Stimulated activated naive CD4-positive, alpha-beta T cell treated with Interleukin-2 at 50 U/mL for 16 hours (primary cell): ENCODE measurements around the gene MED23.
"Not testable (repeated sequence)": the region's sequence is repeated elsewhere in the genome, so short reads cannot be mapped to it uniquely, and the experiment has no call there.

Experiments used
- DNase-seq: peaks from one replicate; lab custom pipeline; 2025; lab: John Stamatoyannopoulos, UW

Gene MED23

DNA sequence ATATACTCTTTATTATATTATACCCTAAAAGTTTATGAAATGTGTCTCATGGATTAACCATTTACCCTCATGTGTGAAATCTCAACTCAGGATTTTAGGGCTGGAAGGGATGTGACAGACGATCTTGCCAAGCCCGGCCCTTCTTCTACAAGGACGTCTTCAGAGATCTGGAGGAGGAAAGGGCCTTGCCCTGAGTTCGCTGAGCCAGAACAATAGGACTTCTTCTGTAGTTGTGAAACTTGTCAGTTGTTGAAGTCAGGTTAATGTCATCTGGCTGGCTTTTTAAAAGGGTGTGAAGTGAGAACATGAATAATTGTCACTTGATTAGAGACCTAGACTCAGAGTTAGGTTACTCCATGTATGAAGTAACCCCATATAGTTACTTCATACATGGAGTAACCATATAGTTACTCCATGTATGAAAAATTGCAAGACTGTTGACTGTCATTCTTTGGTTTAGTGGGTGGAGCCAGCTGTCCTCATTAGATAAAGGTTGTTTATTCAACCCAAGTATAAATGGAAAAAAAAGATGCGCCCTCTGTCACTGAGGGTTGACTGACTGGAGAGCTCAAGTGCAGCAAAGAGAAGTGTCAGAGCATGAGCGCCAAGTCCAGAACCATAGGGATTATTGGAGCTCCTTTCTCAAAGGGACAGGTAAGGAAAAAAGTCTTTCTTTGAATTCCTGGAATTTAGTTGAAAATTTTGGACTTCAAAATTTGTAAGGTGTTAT lies 55.2 kb downstream of the MED23 start, which contains the start of gene ARG1:
ARG1 (plus strand) TSS at position 541 of the 730 bp plus-strand sequence; CDS start at position 598, 57 bp downstream.
- no peak for DNase-seq

DNA sequence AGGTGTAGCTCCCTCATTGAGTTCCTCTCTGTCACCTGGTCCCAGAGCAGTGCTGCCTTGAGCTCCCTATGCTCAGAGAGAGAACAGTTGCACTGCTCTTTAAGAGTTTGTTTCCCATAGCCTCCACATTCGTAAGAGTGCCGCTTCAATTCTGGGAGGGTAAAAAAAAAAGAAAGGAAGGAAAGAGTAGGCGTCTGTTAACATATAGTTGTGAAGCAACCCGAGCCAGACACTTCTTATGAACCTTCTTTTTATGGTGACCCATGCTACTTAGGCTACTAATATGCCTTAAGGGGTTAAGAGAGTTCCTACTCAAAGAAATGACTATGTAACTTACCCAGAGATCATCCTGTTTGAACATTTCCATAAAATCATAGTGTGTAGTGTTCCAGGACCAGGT lies 59.3 kb downstream of the MED23 start:
- DNase-seq = no peak

DNA sequence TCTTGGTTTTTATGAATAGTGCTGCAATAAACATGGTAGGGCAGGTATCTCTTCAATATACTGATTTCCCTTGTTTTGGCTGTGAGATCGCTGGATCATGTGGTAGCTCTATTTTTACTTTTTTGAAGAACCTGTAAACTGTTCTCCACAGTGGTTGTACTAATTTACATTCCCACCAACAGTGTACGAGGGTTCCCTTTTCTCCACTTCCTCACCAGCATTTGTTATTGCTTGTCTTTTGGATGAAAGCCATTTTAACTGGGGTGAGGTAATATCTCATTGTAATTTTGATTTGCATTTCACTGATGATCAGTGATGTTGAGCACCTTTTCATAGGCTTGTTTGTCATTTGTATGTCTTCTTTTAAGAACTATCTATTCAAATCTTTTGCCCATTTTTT lies 63.0 kb downstream of the MED23 start:
- DNase-seq = no peak

DNA sequence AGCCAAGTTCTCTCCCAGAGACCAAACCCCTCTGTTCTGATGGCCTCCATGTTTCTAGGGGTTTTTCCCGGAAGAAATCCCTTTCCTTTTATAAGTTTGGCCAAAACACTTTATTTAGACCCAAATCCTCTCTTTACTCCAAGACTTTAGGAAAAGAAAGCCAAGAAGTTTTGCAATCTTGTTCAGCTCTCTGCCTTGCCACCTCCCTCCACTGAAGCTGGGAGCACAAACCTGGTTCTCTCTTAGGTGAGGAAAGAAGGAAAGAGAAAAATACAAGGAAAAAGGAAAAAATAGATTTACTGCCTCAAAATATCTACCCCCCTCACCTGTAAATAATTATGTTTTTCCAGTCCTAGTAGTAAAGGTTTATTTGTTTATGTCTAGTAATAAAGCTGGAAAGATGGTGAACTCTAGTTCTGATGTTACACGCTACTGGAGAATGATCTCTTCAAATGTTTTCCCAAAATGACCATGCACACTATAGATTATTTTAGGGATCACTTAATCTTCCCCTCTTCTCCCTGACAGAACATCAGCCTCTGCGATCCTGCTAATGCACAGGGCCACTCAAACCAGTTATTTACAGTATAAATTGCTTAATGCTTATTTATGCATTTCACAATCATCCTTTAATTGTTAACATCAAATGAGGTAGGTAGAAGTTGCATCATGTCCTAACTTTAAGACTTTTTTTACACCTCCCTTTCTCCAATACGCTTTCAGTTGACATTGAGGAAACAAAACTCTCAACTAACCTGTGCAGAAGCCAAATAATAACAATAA lies 65.9 kb downstream of the MED23 start:
- DNase-seq = no peak

DNA sequence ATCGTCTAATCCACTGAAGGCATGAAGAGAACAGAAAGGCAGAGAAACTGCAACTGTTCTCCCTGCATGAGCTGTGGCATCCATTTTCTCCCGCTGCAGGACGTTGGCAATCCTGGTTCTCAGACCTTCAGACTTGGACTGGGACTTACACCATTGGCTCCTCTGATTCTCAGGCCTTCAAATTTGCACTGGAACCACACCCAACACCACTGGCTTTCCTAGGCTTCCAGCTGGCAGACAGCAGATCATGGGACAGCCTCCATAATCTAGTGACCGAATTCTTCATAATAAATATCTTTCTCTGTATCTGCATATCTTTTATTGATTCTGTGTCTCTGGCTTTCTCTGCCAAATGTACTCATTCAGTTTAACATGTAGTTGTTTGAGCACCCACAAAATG lies 69.1 kb downstream of the MED23 start:
- no peak for DNase-seq

DNA sequence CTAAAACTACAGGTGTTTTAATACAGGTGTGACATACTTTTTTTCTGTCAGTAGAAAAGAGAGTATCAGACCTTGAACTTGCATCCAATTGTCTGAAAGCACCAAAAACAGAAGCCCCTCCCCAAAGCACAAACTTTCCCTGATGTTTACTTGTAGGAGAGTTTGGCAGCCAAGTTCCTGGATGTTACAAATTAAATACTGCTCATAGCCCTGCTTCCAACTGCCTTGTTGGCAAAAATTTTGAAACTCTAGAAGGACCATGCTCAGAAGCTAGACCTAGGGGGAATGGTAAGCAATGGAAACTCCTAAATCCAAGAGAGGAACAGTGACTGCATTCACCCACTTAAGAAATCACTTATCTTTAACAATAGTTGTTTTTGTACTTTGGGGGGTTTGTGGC lies 72.0 kb downstream of the MED23 start:
- DNase-seq = no peak

DNA sequence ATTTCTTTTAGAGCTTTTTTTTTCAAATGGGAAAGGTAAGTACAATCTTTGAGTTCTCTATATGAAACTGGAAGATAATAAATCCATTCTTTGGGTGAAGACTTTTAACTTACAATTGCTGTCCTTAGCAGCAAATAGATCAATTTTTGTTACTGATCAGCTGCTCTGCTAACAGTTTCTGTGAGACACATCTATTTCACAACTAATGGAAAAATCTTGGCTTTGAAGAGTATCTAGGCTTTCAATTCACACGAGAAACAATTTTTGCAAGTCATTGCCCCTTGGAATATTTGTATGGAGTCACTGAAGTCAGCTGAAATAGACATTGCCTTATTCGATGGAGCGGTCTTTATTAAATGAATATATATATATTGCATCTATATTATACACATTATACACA lies 75.5 kb downstream of the MED23 start:
- DNase-seq = no peak

DNA sequence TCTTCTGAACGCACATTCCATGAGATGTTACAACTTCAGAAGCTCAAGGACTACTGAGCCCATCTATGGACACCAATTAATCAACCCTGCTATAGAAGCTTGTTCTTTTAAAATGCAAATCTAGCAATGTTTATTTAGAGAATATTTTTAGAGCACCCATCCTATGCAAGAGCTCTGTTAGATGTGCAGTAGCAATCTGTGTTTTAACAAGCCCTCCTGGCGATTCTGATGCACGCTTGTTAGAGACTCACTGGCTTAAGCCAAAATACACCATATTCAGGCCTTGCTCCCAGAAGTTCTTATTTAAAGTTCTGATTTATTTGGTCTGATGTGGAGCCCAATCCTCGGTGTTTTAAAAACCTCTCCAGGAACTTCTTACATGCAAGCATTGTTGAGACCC lies 76.1 kb downstream of the MED23 start:
- no peak for DNase-seq

DNA sequence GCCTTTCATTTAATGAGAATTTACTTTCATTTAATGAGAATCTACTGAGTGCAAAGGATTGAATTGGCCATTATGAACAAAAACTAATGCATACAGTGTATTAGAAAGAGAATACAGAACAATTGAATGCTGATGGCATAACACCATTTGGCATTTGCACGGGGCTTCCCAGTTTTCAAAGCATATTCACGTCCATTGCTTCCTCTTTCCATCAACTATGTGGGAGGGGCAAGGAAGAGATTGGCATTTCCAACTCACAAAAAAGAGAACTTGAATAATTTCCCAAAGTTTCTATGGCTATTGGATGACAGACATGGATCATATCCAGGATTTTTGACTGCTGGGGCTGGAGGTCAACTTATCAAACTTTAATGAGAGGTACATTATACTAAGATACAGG lies 78.2 kb downstream of the MED23 start:
- no peak for DNase-seq

DNA sequence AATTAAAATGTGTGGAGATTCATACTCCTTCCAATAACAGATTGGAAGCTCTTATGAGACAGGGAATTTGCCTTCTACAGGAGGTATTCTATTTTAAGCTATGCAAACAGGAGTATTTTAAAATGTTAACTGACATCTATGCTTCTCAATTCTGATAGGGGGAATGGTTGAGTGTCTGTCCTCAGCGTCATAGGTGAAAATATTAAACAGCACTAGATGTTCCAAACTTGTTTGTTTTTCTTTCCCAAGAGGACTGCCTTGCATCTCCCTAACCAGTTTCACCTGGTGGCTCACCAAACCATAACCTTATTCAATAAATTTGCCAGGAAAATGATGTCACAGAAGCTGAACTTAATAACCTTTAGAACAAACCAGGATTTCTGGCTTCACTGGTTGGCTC lies 79.6 kb downstream of the MED23 start:
- DNase-seq = no peak

DNA sequence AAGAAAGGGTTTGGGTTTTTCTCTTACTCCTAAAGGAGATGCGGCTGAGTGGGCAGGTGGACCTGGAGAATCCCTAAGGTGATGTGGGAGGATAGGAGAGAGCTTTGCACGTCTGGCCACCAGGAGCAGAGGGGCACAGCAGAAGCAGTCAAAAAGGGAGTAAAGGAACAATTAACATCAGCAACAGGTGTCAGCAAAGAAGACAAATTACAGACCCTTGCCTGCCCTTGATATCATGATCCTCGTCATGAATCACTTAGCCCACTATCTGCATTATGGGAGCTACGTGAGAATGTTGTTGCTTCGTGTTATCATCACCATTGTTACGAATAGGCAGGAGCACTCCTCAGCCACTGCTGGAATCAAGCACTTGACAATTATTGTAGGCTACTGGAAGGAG lies 80.6 kb downstream of the MED23 start:
- no peak for DNase-seq

DNA sequence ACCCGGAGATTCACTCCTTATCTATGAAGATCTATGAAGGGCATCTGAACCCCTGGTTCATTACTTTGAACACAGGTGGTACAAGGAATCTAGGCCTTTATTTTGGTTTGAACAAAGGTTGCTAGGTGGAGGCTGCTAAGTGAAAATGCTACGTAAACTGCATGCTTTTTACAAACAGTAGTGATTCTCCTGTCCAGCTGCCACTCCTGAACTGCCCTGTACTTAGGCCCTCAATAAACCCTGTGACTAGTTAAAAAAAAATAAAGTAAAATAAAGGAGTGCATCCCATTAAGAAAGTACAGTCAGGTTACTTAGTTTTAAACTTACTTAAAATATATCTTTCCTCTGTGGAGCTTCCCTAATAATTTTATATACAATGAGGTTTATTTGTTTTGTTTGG lies 82.7 kb downstream of the MED23 start:
- no peak for DNase-seq

DNA sequence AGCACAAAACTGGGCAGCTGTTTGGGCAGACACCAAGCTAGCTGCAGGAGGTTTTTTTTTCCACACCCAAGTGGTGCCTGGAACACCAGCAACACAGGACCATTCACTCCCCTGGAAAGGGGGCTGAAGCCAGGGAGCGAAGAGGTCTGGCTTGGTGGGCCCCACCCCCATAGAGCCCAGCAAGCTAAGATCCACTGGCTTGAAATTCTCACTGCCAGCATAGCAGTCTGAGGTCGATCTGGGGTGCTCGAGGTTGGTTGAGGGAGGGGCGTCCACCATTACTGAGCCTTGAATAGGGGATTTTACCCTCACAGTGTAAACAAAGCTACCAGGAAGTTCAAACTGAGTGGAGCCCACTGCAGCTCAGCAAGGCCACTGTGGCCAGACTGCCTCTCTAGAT lies 89.4 kb downstream of the MED23 start:
- not testable (repeated sequence) for DNase-seq

DNA sequence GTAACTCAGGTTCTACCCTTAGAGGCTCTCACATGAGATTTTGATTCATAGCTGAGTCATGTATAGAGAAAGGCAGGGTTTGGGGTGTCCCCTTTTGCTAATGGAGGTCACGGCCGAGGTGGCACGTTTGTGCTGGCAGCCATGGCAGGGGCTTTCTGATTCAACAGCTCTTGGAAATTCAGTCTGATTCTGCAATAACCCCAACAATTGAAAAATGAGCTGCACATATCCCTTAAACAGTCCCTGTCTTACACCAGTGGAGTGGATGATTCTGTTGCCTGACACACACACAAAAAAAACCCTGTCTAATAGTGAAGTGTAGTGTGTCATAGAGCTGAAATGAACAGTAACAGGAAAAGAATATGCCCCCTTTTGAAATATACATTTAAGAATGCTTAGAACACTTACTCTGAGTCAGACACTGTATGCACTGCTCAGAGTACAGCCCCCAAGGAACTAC lies 95.4 kb downstream of the MED23 start:
- DNase-seq = peak; percentile 23

DNA sequence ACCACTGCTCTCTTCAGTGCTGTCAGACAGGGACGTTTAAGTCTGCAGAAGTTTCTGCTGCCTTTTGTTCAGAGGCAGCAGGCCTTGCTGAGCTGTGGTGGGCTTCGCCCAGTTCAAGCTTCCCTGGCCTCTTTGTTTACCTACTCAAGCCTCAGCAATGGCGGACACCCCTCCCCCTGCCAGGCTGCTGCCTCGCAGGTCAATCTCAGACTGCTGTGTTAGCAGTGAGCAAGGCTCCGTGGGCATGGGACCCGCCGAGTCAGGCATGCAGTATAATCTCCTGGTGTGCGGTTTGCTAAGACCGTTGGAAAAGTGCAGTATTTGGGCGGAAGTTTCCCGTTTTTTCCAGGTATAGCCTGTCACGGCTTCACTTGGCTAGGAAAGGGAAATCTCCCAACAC lies 96.4 kb downstream of the MED23 start:
- not testable (repeated sequence) for DNase-seq

DNA sequence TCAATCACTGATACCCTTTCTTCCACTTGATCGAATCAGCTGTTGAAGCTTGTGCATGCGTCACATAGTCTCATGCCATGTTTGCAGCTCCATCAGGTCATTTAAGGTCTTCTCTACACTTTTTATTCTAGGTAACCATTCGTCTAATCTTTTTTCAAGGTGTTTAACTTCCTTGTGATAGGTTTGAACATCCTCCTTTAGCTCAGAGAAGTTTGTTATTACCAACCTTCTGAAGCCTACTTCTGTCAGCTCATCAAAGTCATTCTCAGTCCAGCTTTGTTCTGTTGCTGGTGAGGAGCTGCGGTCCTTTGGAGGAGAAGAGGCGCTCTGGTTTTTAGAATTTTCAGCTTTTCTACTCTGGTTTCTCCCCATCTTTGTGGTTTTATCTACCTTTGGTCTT lies 97.1 kb downstream of the MED23 start:
- not testable (repeated sequence) for DNase-seq

DNA sequence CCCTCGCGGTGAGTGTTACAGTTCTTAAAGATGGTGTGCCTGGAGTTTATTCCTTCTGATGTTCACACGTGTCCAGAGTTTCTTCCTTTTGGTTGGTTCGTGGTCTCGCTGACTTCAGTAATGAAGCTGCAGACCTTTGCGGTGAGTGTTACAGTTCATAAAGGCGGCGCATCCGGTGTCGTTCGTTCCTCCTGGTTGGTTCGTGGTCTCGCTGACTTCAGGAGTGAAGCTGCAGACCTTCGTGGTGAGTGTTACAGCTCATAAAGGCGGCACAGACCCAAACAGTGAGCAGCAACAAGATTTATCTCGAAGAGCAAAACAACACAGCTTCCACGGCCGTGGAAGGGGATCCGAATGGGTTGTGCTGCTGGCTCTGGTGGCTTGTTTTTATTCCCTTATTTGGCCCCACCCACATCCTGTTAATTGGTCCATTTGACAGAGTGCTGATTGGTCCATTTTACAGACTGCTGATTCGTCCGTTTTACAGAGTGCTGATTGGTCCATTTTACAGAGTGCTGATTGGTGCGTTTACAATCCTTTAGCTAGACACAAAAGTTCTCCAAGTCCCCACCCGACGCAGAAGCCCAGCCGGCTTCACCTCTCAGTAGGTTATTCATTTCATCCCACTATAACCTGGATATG lies 103.2 kb downstream of the MED23 start:
- peak; percentile 8 for DNase-seq

DNA sequence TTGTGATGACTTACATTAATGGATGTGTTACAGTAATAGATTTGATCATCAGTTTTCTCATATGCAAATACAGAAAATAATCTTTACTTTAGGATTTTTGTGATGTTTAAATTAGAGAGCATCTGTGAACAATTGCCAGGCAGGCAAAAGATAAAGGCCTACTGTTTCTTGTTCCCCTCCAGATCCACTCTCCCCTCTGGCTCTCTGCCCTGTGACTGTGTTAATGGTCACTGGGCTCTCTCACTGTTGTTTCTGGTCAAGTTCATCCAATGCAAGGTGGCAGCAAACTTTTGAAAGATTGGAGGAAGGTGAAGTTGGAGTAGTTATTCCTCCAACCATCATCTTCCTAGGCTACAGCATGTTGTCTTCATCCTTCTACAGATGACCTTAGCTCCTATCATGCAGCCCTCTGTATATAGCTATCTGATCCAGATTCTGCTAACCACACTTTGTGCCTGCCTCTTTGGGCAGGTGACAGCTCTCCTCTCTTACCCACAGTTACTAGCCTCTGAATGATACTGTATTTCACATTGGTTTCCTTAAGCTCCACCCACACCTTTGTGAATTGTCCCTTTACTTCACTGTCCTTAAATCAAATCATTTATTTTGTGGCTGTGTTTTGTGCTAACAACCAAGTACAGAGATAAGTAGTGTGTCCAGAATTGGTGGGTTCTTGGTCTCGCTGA lies 103.9 kb downstream of the MED23 start:
- DNase-seq = no peak
